SHP77 (cell line): Measurements from ENCODE around the gene PIGX.
"Not testable (repeated sequence)": the region's sequence is repeated elsewhere in the genome, so short reads cannot be mapped to it uniquely, and the experiment has no call there.

Source experiments
- DNase-seq, 2 experiments: peaks; one replicate each; lab custom pipeline; 2025; lab: John Stamatoyannopoulos, UW

PIGX gene

GRCh38 chr3:196706327-196706726, 5.8 kb upstream of the PIGX start:
- DNase-seq, result no peak

GRCh38 chr3:196706731-196707130, 5.4 kb upstream of the PIGX start:
- DNase-seq, result no peak

DNA sequence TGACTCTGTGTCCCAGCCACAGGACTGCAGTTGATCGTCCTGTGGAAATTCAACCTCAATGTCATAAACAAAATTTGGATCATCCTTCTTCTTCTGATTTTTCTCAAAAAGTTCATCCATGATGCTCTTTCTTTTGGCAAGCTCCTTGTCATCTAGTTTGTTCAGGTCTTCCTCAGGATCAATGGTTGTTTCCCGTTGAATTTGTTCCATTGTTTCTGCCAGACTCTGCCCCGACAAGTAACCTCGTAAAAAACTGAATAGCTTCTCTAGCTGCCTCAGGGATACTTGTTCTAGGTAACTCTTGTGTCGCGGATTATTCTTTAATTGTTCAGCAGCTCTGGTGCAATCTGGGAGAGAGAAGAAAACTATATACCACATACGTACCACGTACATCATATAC, 4.6 kb upstream of the PIGX start:
- no peak for DNase-seq

DNA sequence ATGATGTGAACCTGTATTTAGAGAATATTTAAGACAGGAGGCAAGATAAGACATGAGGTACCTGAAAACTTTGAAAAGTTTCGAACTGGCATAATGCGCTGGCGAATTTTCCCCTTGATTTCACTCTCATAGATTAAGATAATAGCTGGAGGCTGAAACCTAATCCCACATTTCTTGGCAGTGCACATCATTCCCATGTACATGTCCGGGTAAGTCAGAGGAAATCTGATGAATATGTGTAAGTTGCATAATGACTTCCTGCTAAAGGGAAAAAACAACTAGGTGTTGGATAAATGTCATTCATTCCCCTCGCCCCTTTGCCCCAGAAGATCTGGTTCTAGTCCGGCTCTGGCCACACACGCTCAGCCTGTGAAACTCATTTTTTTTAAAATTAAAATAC, 3.7 kb upstream of the PIGX start:
- no peak for DNase-seq

DNA sequence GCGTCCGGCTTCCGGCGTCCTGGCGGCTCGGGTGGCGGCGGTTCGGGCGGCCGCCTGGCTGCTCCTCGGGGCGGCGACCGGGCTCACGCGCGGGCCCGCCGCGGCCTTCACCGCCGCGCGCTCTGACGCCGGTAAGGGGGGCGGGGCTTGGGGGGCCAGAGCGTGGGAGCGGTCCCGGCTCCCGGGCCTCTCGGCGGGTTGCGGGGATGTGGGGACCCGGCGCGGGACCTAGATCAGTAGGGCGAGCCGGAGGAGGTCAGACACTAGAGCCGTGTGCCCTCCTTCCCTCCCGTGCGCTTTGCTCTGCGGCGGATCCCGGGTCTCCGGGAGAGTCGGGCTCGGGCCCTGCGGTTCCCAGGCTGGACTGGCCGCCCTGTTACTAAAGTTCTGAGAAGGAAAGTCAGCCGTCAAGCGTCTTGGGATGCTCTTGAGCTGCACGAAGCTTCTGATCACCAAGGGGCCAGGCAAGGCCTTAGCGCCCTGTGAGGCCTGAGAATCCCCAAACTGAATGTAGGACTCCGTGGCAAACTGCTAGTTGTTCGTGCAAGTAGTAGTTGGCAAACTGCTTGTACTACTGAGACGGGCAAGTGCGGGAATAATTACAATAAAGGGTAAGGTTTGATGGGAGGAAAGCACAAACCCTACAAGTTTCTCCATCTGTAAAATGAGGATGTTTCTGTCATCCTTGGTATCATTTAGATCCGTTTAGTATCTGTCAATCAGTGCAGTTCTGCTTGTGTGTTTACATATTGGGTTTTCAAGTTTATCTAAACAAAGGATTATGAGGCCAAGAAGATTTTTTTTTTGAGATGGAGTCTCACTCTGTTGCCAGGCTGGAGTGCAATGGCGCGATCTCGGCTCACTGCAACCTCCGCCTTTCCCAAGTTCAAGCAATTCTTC, 587 bp downstream of the PIGX start:
- no peak for DNase-seq

- DNase-seq, result not testable (repeated sequence)
Measured at GRCh38 chr3:196717162-196717561, 5.0 kb downstream of the PIGX start.

- DNase-seq, result no peak
Measured at GRCh38 chr3:196721097-196721496, 8.9 kb downstream of the PIGX start.

DNA sequence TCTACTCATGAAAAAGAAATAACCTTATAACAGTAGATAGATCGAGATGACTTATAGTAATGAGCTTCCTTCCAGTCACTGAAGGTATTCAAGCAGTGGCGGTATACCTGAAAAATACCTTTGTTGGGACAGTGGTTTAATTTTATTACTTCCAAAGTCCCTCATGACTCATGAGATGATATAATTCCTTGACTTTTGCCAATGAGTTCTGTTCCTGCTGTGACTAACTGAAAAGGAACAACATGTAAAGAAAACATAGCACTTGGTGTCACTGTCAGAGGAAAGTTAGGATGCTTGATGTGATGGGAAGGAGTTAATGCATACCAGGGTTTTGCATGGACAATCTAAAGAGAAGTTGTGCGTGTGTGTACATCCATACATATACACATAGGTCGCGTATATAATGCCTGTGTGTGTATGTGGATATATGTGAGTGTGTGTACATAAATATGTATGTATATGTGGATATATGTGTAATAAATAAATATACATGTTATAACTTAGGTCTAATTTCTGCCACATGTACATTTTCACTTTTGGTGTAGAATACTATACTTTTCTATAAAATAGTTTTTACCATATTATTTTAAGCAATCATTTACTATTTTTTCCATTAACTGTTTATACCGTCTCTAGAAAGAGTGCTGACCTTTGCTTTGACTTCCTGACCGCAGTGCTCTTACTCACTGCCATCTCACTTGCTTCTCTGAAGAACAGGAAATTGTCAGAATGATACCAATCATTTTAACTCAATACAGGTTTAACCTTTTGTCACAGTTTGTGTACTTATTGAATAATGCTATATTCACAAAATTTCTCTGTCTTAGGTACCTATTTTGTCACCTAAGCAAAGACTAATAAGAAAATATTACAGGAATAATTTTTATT, 14.9 kb downstream of the PIGX start:
- DNase-seq, result no peak

GRCh38 chr3:196735751-196736150, 23.6 kb downstream of the PIGX start:
- no peak for DNase-seq

DNA sequence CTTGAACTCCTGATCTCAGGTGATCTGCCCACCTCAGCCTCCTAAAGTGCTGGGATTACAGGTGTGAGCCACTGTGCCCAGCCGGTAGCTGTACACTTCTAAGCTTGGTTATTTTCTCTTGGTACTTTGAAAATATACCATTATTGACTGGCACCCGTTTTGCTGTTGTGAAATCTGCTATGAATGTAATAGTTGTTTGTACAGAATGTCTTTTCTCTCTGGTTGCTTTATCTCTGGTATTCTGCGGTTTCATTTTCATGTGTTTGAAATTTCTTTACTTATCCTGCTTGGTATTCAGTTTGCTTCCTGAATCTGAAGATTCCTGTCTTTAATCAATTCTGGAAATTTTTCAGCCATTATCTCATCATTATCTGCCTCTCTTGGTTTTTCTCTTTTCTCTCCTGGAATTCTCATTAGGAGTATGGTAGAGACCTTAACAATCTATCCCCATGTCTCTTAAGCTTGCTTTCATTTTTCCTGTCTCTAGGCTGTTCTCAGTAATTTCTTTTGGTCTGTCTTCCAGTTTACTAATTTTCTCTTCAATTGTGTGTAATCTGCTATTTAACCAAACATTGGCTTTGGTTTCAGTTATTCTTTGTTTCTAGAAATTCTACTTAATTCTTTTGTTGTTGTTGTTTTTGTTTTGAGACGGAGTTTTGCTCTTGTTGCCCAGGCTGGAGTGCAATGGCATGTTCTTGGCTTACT, 24.6 kb downstream of the PIGX start:
- no peak for DNase-seq

GRCh38 chr3:196737655-196738054, 25.5 kb downstream of the PIGX start:
- no peak for DNase-seq

- DNase-seq, result peak; percentile 43 to 58
Measured at GRCh38 chr3:196739671-196740480, 27.7 kb downstream of the PIGX start, which contains the start of gene PAK2. Gene PAK2 (plus strand): TSS chr3:196739857. CDS start chr3:196782647, 42,790 bp downstream.

GRCh38 chr3:196740481-196741248, 28.5 kb downstream of the PIGX start:
- DNase-seq, result no peak

- DNase-seq, result no peak
Measured at GRCh38 chr3:196741249-196741889, 29.2 kb downstream of the PIGX start.

- not testable (repeated sequence) for DNase-seq
Measured at GRCh38 chr3:196743569-196743968, 31.4 kb downstream of the PIGX start.

DNA sequence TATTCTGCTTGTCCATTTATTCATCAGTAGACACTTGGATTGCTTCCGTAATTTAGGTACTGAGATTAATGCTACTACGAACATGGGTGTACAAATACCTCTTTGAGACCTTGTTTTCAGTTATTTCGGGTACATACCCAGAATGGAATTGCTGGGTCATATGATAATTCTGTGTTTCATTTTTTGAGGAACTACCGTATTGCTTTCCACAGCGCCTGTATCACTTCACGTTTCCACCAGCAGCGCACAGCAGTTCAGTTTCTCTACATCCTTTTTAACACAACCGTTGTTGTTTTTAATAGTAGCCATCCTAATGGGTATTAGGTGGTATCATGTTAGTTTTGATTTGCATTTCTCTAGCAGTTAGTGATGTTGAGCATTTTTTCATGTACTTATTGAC, 36.9 kb downstream of the PIGX start:
- no peak for DNase-seq

GRCh38 chr3:196753201-196753600, 41.0 kb downstream of the PIGX start:
- no peak for DNase-seq

DNA sequence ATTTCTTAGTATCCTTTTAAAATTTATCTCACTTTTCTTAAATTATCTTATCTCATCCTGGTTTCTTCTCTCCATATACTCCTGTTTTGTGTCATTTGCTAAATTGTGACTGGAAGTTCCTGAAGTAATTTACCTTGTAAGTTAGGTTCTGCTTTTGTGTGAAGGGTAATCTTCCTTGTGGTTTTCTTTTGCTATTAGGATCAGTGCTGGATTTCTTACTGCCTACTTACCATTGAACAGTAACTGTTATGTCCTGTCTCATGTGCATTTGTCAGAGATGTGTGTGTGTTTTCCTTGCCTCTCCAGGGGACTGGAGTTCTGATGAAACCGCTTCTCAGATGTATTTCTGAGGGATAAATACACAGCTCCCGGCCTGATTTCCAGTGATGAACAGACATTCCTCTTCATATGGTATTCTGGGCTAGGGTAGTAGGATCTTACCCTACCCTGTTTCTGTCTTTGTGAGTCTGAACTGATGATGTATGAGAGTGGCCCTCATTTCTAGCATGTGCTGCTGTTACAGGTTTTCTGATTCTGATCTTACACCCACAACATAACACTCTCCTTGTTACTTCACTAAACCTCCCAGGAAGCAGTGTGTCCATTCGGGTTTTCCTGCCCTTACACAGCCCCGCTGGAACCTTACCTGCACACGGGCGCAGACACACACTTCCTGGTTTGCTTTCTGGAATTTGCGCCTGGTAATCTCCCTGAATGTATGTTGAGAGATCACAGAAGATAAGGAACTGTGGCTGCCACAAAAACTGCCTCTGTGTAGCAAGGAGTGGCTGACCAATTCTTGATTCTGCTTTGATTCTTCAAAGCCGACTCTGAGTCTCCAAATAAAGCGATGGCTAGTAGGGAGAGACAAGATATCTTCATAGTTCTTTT, 42.2 kb downstream of the PIGX start:
- DNase-seq, result no peak

DNA sequence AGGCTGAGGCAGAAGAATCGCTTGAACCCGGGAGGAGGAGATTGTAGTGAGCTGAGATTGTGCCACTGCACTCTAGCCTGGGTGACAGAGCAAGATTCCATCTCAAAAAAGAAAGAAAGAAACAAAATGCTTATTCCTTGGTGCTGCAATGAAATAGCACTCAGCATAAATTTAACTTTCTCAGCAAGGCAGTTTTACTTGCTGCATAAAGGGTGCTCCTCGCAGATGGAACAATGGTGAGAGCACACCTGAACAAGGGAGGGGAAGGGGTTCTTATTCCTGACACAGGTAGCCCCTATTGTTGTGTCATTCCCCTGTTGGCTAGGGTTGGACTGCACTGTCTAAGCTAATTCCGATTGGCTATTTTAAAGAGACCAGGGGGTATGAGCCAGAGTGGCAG, 44.6 kb downstream of the PIGX start:
- no peak for DNase-seq
